Testis (tissue), 3 donors: ENCODE results near the gene COL23A1. TPM values are rescaled to one million over a fixed set of nuclear protein-coding genes. Genes with fewer than 3 reads are reported as not detected.

Experiments
- DNase-seq: peaks from one replicate; pipeline ENCODE4 v3.0.0-alpha.2; 2019
- H3K27ac ChIP-seq, 2 donors: fragments of 200-600 bp; sonication (generic); one replicate each; pipeline ENCODE4 v1.5.1; 2019
- H3K27me3 ChIP-seq: fragments of 200-600 bp; sonication (generic); one replicate; pipeline ENCODE4 v1.5.1; 2019
- H3K36me3 ChIP-seq: fragments of 200-600 bp; sonication (generic); one replicate; pipeline ENCODE4 v1.5.1; 2017; ENCODE audit warnings: low read depth; ENCODE audit errors: missing control alignments
- H3K4me1 ChIP-seq: fragments of 200-600 bp; sonication (generic); one replicate; pipeline ENCODE4 v1.5.1; 2019
- H3K4me3 ChIP-seq, 2 donors: fragments of 200-600 bp; sonication (generic); one replicate each; pipeline ENCODE4 v1.5.1; 2017 to 2019
- H3K9me3 ChIP-seq: fragments of 200-600 bp; sonication (generic); one replicate; pipeline ENCODE4 v1.5.1; 2017
- POLR2A ChIP-seq: fragments of 450-650 bp; IDR thresholded peaks from one replicate; pipeline ENCODE4 v1.6.1; 2017; ENCODE audit warnings: antibody characterized with exemption, mild to moderate bottlenecking, moderate library complexity
- WGBS, 2 donors: methylation state at CpG; one replicate each; pipeline ENCODE4 v1.1.5; 2018; 5-methylcytosine and 5-hydroxymethylcytosine counted together
- intact Hi-C: fragments of 100-400 bp; cut with DNase I; formaldehyde crosslinking; loops from one replicate; pipeline ENCODE4 v1.15.1; 2023; ENCODE audit warnings: low total_unique reads
- polyA plus RNA-seq: library from polyadenylated mRNA; stranded (reverse); fragments of 350-450 nt; fragmentation: Illumina TruSeq; extraction: RNeasy Lipid Tissue Mini Kit (QIAGEN cat#74804); gene quantifications from one replicate; pipeline ENCODE4 v1.2.3, GENCODE V29; 2014; ENCODE audit warnings: low read depth, low replicate concordance; ENCODE audit not compliant: insufficient read depth
- total RNA-seq, 2 donors: library from RNA; depleted of rRNA; stranded (reverse); fragments of >200 nt; gene quantifications; one replicate each; pipeline ENCODE4 v1.2.3, GENCODE V29; 2016
- TF ChIP-seq, protein P1 (sequence below), 3 experiments: fragments of 450-650 bp in 2 of 3; fragments of 200-600 bp in 1 of 3; sonication (generic) in 1 of 3; IDR thresholded peaks; one replicate each; pipeline ENCODE4 v1.5.1; 2016 to 2019; ENCODE audit warnings: antibody characterized with exemption in 3 of 3, mild to moderate bottlenecking in 2 of 3, moderate library complexity in 1 of 3

Gene COL23A1
- total and polyA plus RNA-seq, 3 donors from 2014 or later, result 4.3 to 5.5 (median 5.0) TPM

- no peak for TF ChIP-seq POLR2A
- TF ChIP-seq, protein P1, sequence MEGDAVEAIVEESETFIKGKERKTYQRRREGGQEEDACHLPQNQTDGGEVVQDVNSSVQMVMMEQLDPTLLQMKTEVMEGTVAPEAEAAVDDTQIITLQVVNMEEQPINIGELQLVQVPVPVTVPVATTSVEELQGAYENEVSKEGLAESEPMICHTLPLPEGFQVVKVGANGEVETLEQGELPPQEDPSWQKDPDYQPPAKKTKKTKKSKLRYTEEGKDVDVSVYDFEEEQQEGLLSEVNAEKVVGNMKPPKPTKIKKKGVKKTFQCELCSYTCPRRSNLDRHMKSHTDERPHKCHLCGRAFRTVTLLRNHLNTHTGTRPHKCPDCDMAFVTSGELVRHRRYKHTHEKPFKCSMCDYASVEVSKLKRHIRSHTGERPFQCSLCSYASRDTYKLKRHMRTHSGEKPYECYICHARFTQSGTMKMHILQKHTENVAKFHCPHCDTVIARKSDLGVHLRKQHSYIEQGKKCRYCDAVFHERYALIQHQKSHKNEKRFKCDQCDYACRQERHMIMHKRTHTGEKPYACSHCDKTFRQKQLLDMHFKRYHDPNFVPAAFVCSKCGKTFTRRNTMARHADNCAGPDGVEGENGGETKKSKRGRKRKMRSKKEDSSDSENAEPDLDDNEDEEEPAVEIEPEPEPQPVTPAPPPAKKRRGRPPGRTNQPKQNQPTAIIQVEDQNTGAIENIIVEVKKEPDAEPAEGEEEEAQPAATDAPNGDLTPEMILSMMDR (IDR thresholded peaks at IDR 0.05), result no peak
- H3K27me3 ChIP-seq, result no peaks in the 10 kb centered on the region
- H3K9me3 ChIP-seq, result no peaks in the 10 kb centered on the region
- no peak for DNase-seq
- no peak overlapping the region for H3K27ac ChIP-seq
- H3K4me1 ChIP-seq, result no peaks in the 10 kb centered on the region
- no peaks in the 10 kb centered on the region for H3K36me3 ChIP-seq
- H3K4me3 ChIP-seq, result no peak overlapping the region
- 88 to 92% methylated on average over 10 of the region's 10 CpGs for WGBS, 2 donors
- intact Hi-C loops, result no loop called here
Measured at GRCh38 chr5:178524093-178524882, 65.9 kb downstream of the COL23A1 start.

- Histone ChIP-seq H3K27me3 (no peaks in the 10 kb centered on the region), H3K36me3 (no peaks in the 10 kb centered on the region), H3K4me3 (no peak overlapping the region), H3K9me3 (no peaks in the 10 kb centered on the region), H3K4me1 (no peaks in the 10 kb centered on the region), H3K27ac (no peak overlapping the region)
- TF ChIP-seq, protein P1 (IDR thresholded peaks at IDR 0.05), result no peak
- TF ChIP-seq POLR2A, result no peak
- intact Hi-C loops, result no loop called here
- 89 to 97% methylated on average over 13 to 14 of the region's 14 CpGs for WGBS, 2 donors
- DNase-seq, result no peak
Measured at GRCh38 chr5:178522361-178522760, 67.8 kb downstream of the COL23A1 start.

GRCh38 chr5:178520851-178521250 lies 69.3 kb downstream of the COL23A1 start:
- TF ChIP-seq POLR2A, result no peak
- TF ChIP-seq, protein P1 (IDR thresholded peaks at IDR 0.05), result no peak
- Histone ChIP-seq H3K4me1 (no peaks in the 10 kb centered on the region), H3K36me3 (no peaks in the 10 kb centered on the region), H3K9me3 (no peaks in the 10 kb centered on the region), H3K27me3 (no peaks in the 10 kb centered on the region), H3K4me3 (no peak overlapping the region), H3K27ac (no peak overlapping the region)
- DNase-seq, result no peak
- 95 to 96% methylated on average over 4 of the region's 4 CpGs for WGBS, 2 donors
- intact Hi-C loops, result no loop called here

GRCh38 chr5:178519804-178520203 lies 70.4 kb downstream of the COL23A1 start:
- Histone ChIP-seq H3K4me3 (no peak overlapping the region), H3K9me3 (no peaks in the 10 kb centered on the region), H3K27me3 (no peaks in the 10 kb centered on the region), H3K27ac (no peak overlapping the region), H3K4me1 (no peaks in the 10 kb centered on the region), H3K36me3 (no peaks in the 10 kb centered on the region)
- WGBS, 2 donors, result 95 to 97% methylated on average over 2 of the region's 2 CpGs
- DNase-seq, result no peak
- TF ChIP-seq, protein P1 (IDR thresholded peaks at IDR 0.05), result no peak
- TF ChIP-seq POLR2A, result no peak
- intact Hi-C loops, result no loop called here

- Histone ChIP-seq H3K27me3 (no peaks in the 10 kb centered on the region), H3K36me3 (no peaks in the 10 kb centered on the region), H3K4me1 (no peaks in the 10 kb centered on the region), H3K4me3 (no peak overlapping the region), H3K27ac (no peak overlapping the region), H3K9me3 (no peaks in the 10 kb centered on the region)
- 90 to 91% methylated on average over 6 of the region's 6 CpGs for WGBS, 2 donors
- intact Hi-C loops, result no loop called here
- TF ChIP-seq POLR2A, result no peak
- TF ChIP-seq, protein P1 (IDR thresholded peaks at IDR 0.05), result no peak
- DNase-seq, result no peak
Measured at GRCh38 chr5:178519155-178519554, 71.0 kb downstream of the COL23A1 start.
